DOHH2 (cell line): Measurements from ENCODE around the gene SORL1.

Source experiments
- EZH2phosphoT487 ChIP-seq: fragments of 200-600 bp; sonication (generic); IDR thresholded peaks from 2 replicates; pipeline ENCODE4 v1.6.1; 2017; ENCODE audit warnings: borderline replicate concordance, mild to moderate bottlenecking, antibody characterized with exemption, low read length, moderate library complexity, mixed read lengths
- TF ChIP-seq, protein P1 (sequence below): fragments of 200-600 bp; sonication (generic); IDR thresholded peaks from one replicate; pipeline ENCODE4 v1.5.1; 2014; ENCODE audit warnings: antibody characterized with exemption, mild to moderate bottlenecking, low read depth, low read length; ENCODE audit not compliant: poor library complexity, severe bottlenecking

DNA sequence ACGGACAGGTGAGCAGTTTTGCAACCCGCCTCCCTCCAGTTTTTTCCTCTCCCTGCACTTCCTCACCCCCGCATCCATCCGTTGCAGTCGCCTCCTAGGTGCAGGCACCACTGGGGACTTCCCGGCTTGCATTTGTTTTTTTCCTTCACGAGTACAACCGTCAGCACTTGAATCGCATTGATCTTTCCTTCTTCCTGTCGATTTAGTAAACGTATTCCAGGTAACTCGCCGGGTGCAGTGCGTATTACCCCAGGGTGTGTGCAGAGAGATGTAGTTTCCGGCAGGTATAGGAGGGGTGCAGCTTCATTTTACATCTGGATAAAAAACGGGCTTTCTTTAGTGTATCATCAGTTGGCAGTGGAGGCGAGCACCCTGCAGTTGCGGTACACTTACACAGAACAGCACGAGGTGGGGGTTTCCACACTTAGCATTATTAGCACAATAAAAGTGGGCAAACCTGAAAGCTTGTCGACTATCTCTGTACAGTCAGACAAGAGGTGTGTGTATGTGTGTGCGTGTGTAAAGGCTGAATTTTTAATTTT is 566 bp downstream of the SORL1 start, which contains the start of gene SORL1-AS1:
- TF ChIP-seq, protein P1, sequence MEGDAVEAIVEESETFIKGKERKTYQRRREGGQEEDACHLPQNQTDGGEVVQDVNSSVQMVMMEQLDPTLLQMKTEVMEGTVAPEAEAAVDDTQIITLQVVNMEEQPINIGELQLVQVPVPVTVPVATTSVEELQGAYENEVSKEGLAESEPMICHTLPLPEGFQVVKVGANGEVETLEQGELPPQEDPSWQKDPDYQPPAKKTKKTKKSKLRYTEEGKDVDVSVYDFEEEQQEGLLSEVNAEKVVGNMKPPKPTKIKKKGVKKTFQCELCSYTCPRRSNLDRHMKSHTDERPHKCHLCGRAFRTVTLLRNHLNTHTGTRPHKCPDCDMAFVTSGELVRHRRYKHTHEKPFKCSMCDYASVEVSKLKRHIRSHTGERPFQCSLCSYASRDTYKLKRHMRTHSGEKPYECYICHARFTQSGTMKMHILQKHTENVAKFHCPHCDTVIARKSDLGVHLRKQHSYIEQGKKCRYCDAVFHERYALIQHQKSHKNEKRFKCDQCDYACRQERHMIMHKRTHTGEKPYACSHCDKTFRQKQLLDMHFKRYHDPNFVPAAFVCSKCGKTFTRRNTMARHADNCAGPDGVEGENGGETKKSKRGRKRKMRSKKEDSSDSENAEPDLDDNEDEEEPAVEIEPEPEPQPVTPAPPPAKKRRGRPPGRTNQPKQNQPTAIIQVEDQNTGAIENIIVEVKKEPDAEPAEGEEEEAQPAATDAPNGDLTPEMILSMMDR: no peak
- no peak for TF ChIP-seq EZH2phosphoT487
